Measurements from ENCODE around the gene LECT2. TPM values are rescaled to one million over a fixed set of nuclear protein-coding genes. Genes with fewer than 3 reads are reported as not detected.
A peak's percentile ranks its signal among the peaks of the same experiment; 100 is the strongest.

The LECT2 gene
- total and polyA plus RNA-seq, 2 experiments from 2014 or later = 0.45 TPM; not detected in 1

GRCh38 chr5:135998889-135999288 is 44.1 kb upstream of the LECT2 start:
- Histone ChIP-seq H3K4me3 (no peak overlapping the region), H3K4me2 (no peak overlapping the region), H3K79me2 (replicated peaks; ENCODE audit: insufficient read depth) (no peaks in the 10 kb centered on the region), H3K27ac (ENCODE audit: low read depth) (no peak overlapping the region), H3K36me3 (ENCODE audit: insufficient read depth) (no peaks in the 10 kb centered on the region), H4K20me1 (replicated peaks; ENCODE audit: insufficient read depth) (no peaks in the 10 kb centered on the region), H3K4me1 (ENCODE audit: insufficient read depth) (no peaks in the 10 kb centered on the region), H3F3A (replicated peaks; ENCODE audit: low read depth) (no peaks in the 10 kb centered on the region), H3K27me3 (ENCODE audit: insufficient read depth) (no peaks in the 10 kb centered on the region), H3K9me2 (ENCODE audit: insufficient read depth) (no peaks in the 10 kb centered on the region), H2AFZ (peak overlapping the region; percentile 58)
- no peak overlapping the region for H3K27ac Mint-ChIP-seq
- no peak for TF ChIP-seq ZNF114 (CRISPR knock-in tag; IDR thresholded peaks at IDR 0.05)
- TF ChIP-seq EZH2 (IDR thresholded peaks at IDR 0.05; ENCODE audit: low read depth, unreplicated experiment) = no peak
- no peak for TF ChIP-seq CTCF (conservative IDR thresholded peaks at IDR 0.05; ENCODE audit: low read depth in 2 of 2)
- no peak for TF ChIP-seq JUNB (IDR thresholded peaks at IDR 0.05; ENCODE audit: unreplicated experiment)
- no peak for TF ChIP-seq ZNF331 (CRISPR knock-in tag; IDR thresholded peaks at IDR 0.05; ENCODE audit: low read depth)
- TF ChIP-seq REST (IDR thresholded peaks at IDR 0.05; ENCODE audit: unreplicated experiment) = no peak
- no peak for TF ChIP-seq STAT1 (IDR thresholded peaks at IDR 0.05; ENCODE audit: unreplicated experiment)
- no peak for TF ChIP-seq NANOG (IDR thresholded peaks at IDR 0.05; ENCODE audit: borderline replicate concordance)
- no peak for TF ChIP-seq CREB1 (CRISPR knock-in tag; IDR thresholded peaks at IDR 0.05; ENCODE audit: low read depth)
- TF ChIP-seq POLR2AphosphoS5 (IDR thresholded peaks at IDR 0.05; ENCODE audit: low read depth) = no peak
- TF ChIP-seq ETS1 (IDR thresholded peaks at IDR 0.05) = no peak
- no peak for TF ChIP-seq EZH2phosphoT487 (IDR thresholded peaks at IDR 0.05; ENCODE audit: unreplicated experiment)
- TF ChIP-seq ZNF462 (CRISPR knock-in tag; IDR thresholded peaks at IDR 0.05) = no peak
- no peaks in the 10 kb centered on the region for H3K4me1 Mint-ChIP-seq
- H3K36me3 Mint-ChIP-seq (ENCODE audit: low read depth) = no peaks in the 10 kb centered on the region
- no peaks in the 10 kb centered on the region; the same call in 2 of the 3 replicates for H3K9me3 Mint-ChIP-seq
- ATAC-seq (no peak), DNase-seq (ENCODE audit: low spot score) (no peak)
- H3K27me3 Mint-ChIP-seq (ENCODE audit: insufficient read depth, low read depth, poor library complexity) = peaks cover 3% of the 10 kb centered on the region
- H3K4me3 Mint-ChIP-seq = no peak overlapping the region
